GM21515 (cell line): Measurements from ENCODE around the gene UBE2O.

Experiments
- ATAC-seq: cut with Tn5 transposase; IDR thresholded peaks from one replicate; pipeline ENCODE4 v1.9.1; 2021; ENCODE audit not compliant: unreplicated experiment

UBE2O gene

GRCh38 chr17:76485569-76485968 is 32.6 kb upstream of the UBE2O start:
- ATAC-seq = no peak

GRCh38 chr17:76484228-76484725 is 31.3 kb upstream of the UBE2O start:
- no peak for ATAC-seq

- peak; percentile 75 for ATAC-seq
These were observed 28.2 kb upstream of the UBE2O start for GRCh38 chr17:76481071-76481655.

GRCh38 chr17:76480632-76481031 is 27.7 kb upstream of the UBE2O start:
- ATAC-seq = no peak

- no peak for ATAC-seq
These were observed 26.6 kb upstream of the UBE2O start for GRCh38 chr17:76479515-76480060.

GRCh38 chr17:76478730-76479514 is 26.0 kb upstream of the UBE2O start:
- ATAC-seq = no peak

GRCh38 chr17:76478097-76478496 is 25.1 kb upstream of the UBE2O start:
- no peak for ATAC-seq

GRCh38 chr17:76477576-76477975 is 24.6 kb upstream of the UBE2O start:
- ATAC-seq = no peak

- ATAC-seq = no peak
These were observed 23.8 kb upstream of the UBE2O start for GRCh38 chr17:76476736-76477135.

- no peak for ATAC-seq
These were observed 22.4 kb upstream of the UBE2O start for GRCh38 chr17:76475302-76475701.

GRCh38 chr17:76474894-76475293 is 21.9 kb upstream of the UBE2O start:
- no peak for ATAC-seq

GRCh38 chr17:76474238-76474637 is 21.3 kb upstream of the UBE2O start:
- ATAC-seq = no peak

GRCh38 chr17:76473541-76473985 is 20.6 kb upstream of the UBE2O start:
- no peak for ATAC-seq

GRCh38 chr17:76472726-76473125 is 19.8 kb upstream of the UBE2O start:
- no peak for ATAC-seq

- ATAC-seq = no peak
These were observed 19.3 kb upstream of the UBE2O start for GRCh38 chr17:76472258-76472645.

- no peak for ATAC-seq
These were observed 18.7 kb upstream of the UBE2O start for GRCh38 chr17:76471498-76472257.

- no peak for ATAC-seq
These were observed 17.2 kb upstream of the UBE2O start for GRCh38 chr17:76469991-76470739.

- no peak for ATAC-seq
These were observed 16.4 kb upstream of the UBE2O start for GRCh38 chr17:76469076-76469990.

- ATAC-seq = no peak
These were observed 15.7 kb upstream of the UBE2O start for GRCh38 chr17:76468634-76469010.
